GM12878 (cell line): ENCODE measurements around the gene RRAS. TPM values are rescaled to one million over a fixed set of nuclear protein-coding genes. Genes with fewer than 3 reads are reported as not detected.

Experiments
- BMI1 ChIP-seq: fragments of 450-650 bp; IDR thresholded peaks from 2 replicates; pipeline ENCODE4 v1.6.1; 2016; ENCODE audit warnings: mild to moderate bottlenecking, moderate library complexity, borderline replicate concordance
- CHD2 ChIP-seq: IDR thresholded peaks from 2 replicates; pipeline ENCODE4 v1.6.1; 2011; ENCODE audit warnings: low read depth, low read length, improper control_type of control experiment, borderline replicate concordance
- E2F8 ChIP-seq: fragments of 450-650 bp; IDR thresholded peaks from 2 replicates; pipeline ENCODE4 v1.6.1; 2018; ENCODE audit warnings: mild to moderate bottlenecking, low read depth, moderate library complexity; ENCODE audit not compliant: partially characterized antibody
- E4F1 ChIP-seq: fragments of 450-650 bp; IDR thresholded peaks from 2 replicates; pipeline ENCODE4 v1.6.1; 2018; ENCODE audit warnings: borderline replicate concordance, mild to moderate bottlenecking; ENCODE audit not compliant: partially characterized antibody
- EGR1 ChIP-seq, 2 experiments: IDR thresholded peaks; 1 replicate in 1 of 2; 2 replicates in 1 of 2; pipeline ENCODE4 v1.6.1; 2011 to 2012; ENCODE audit warnings: low read depth in 2 of 2, low read length in 2 of 2, borderline replicate concordance in 1 of 2, mild to moderate bottlenecking in 1 of 2, moderate library complexity in 1 of 2
- HDGF ChIP-seq: fragments of 450-650 bp; IDR thresholded peaks from 2 replicates; pipeline ENCODE4 v1.6.1; 2016; ENCODE audit warnings: antibody characterized with exemption
- IKZF1 ChIP-seq: fragments of 450-650 bp; conservative IDR thresholded peaks from 2 replicates; pipeline ENCODE4 v1.6.1; 2017; ENCODE audit warnings: antibody characterized with exemption, mild to moderate bottlenecking
- IKZF2 ChIP-seq, 2 experiments: fragments of 450-650 bp; IDR thresholded peaks; 2 replicates each; pipeline ENCODE4 v1.6.1; 2017; ENCODE audit warnings: mild to moderate bottlenecking in 2 of 2, moderate library complexity in 2 of 2
- JUND ChIP-seq: IDR thresholded peaks from 2 replicates; pipeline ENCODE4 v1.6.1; 2012; ENCODE audit warnings: low read depth, mild to moderate bottlenecking, low read length, improper control_type of control experiment, moderate library complexity
- KAT2A ChIP-seq: conservative IDR thresholded peaks from 2 replicates; pipeline ENCODE4 v1.6.1; 2011; ENCODE audit warnings: low read depth, low read length; ENCODE audit not compliant: control insufficient read depth
- NRF1 ChIP-seq: conservative IDR thresholded peaks from 2 replicates; pipeline ENCODE4 v1.6.1; 2011; ENCODE audit warnings: mild to moderate bottlenecking, low read depth, low read length, improper control_type of control experiment
- POU2F2 ChIP-seq: IDR thresholded peaks from 3 replicates; pipeline ENCODE4 v1.6.1; 2011; ENCODE audit warnings: low read depth, mild to moderate bottlenecking, low read length, borderline replicate concordance
- RCOR1 ChIP-seq: conservative IDR thresholded peaks from 2 replicates; pipeline ENCODE4 v1.6.1; 2012; ENCODE audit warnings: low read depth, low read length, improper control_type of control experiment
- RFX5 ChIP-seq: IDR thresholded peaks from 2 replicates; pipeline ENCODE4 v1.6.1; 2011; ENCODE audit warnings: low read depth, low read length, improper control_type of control experiment
- RUNX3 ChIP-seq: IDR thresholded peaks from 2 replicates; pipeline ENCODE4 v1.6.1; 2012; ENCODE audit warnings: low read length, inconsistent platforms
- SIX5 ChIP-seq: IDR thresholded peaks from 2 replicates; pipeline ENCODE4 v1.6.1; 2011; ENCODE audit warnings: mild to moderate bottlenecking, low read depth, low read length, moderate library complexity; ENCODE audit not compliant: severe bottlenecking
- SP1 ChIP-seq: IDR thresholded peaks from one replicate; pipeline ENCODE4 v1.6.1; 2011; ENCODE audit warnings: low read depth, low read length
- SREBF2 ChIP-seq: IDR thresholded peaks from 2 replicates; pipeline ENCODE4 v1.6.1; 2012; ENCODE audit warnings: mild to moderate bottlenecking, low read length
- SUZ12 ChIP-seq: fragments of 200-600 bp; sonication (generic); IDR thresholded peaks from one replicate; pipeline ENCODE4 v1.6.1; 2018; ENCODE audit warnings: antibody characterized with exemption, mild to moderate bottlenecking; ENCODE audit not compliant: unreplicated experiment
- TCF7 ChIP-seq: IDR thresholded peaks from 2 replicates; pipeline ENCODE4 v1.6.1; 2014; ENCODE audit warnings: antibody characterized with exemption, borderline replicate concordance
- ZZZ3 ChIP-seq: IDR thresholded peaks from 2 replicates; pipeline ENCODE4 v1.6.1; 2011; ENCODE audit warnings: low read depth; ENCODE audit not compliant: control insufficient read depth, insufficient read length
- polyA plus RNA-seq, 11 experiments: library from polyadenylated mRNA; depleted of rRNA in 4 of 11; unstranded in 6 of 11; stranded (reverse) in 5 of 11; fragments of >200 nt; fragmentation: Nextera tagmentation in 4 of 11; fragmentation: Illumina TruSeq in 1 of 11; extraction: Ambion mirVana in 4 of 11; extraction: Trizol in 1 of 11; gene quantifications; 1 replicate in 1 of 11; 2 replicates in 10 of 11; pipeline versions ENCODE4 v1.2.1 to v1.2.3, GENCODE V29; 2011 to 2016; ENCODE audit warnings: inconsistent platforms in 2 of 11, missing spikeins in 2 of 11, low read depth in 1 of 11
- total RNA-seq, 4 experiments: library from RNA; depleted of rRNA in 3 of 4; stranded (reverse); fragments of >200 nt in 3 of 4; fragmentation: Illumina TruSeq in 1 of 4; extraction: Trizol in 1 of 4; gene quantifications; 2 replicates each; pipeline versions ENCODE4 v1.2.1 to v1.2.3, GENCODE V29; 2013 to 2021
- TF ChIP-seq, protein P1 (sequence below): IDR thresholded peaks from 2 replicates; pipeline ENCODE4 v1.6.1; 2012; ENCODE audit warnings: low read depth, low read length, improper control_type of control experiment
- TF ChIP-seq, protein P2 (sequence below): IDR thresholded peaks from 2 replicates; pipeline ENCODE4 v1.6.1; 2011; ENCODE audit warnings: mild to moderate bottlenecking, low read depth, low read length, moderate library complexity; ENCODE audit not compliant: insufficient replicate concordance

The RRAS gene
- total and polyA plus RNA-seq, 10 of the 15 experiments (the other 5 are each of a cell fraction or from before 2014, with no cell fraction given): 0.24 to 5.8 (median 1.8) TPM

DNA sequence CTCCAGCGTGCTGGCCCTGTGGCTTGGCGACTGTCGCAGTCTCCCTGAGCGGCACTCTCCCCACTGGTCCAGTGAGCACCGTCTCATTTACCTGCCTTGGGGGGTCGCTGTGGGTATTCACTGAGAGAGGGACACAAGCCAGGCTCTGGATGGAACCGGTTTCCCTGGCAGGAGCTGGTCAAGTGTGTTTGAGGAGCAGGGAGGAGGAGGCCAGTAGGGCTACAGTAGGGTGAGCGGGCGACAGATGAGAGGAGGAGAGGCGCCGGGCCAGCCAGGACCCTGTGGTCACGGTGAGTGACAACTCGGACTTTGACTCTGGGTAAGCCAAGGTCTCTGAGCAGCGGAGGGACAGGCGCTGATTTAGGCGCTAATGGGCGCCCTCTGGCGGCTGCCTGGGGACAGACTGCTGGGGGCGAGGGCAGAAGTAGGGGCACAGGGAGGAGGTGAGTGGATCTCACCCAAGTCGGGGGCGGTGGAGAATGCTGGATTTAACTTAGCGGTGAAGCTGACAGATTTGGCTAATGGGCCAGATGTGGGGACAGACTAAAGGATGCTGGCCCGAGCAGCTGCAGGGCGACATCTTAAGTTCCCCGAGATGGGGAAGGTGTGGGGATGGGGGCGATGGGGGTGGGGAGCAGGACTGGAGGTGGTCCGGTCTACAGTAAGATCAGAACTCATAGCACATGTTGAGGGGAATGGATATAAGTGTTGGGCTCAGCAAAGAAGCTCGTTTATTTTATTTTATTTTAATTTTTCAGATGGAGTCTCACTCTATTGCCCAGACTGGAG, 32.4 kb upstream of the RRAS start (continued):
- TF ChIP-seq, protein P1, sequence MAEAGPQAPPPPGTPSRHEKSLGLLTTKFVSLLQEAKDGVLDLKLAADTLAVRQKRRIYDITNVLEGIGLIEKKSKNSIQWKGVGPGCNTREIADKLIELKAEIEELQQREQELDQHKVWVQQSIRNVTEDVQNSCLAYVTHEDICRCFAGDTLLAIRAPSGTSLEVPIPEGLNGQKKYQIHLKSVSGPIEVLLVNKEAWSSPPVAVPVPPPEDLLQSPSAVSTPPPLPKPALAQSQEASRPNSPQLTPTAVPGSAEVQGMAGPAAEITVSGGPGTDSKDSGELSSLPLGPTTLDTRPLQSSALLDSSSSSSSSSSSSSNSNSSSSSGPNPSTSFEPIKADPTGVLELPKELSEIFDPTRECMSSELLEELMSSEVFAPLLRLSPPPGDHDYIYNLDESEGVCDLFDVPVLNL: no peak; the same call in 1 of the 2 replicates
- TF ChIP-seq E2F8 (no peak), TCF7 (no peak), ZZZ3 (no peak), BMI1 (no peak), SIX5 (no peak), SP1 (peak; percentile 9), POU2F2 (peak; percentile 53; the same call in 1 of the 3 replicates), KAT2A (no peak), RCOR1 (no peak; the same call in 1 of the 2 replicates), SUZ12 (no peak), NRF1 (no peak), IKZF2 (IDR thresholded peaks at IDR 0.05) (no peak; a peak in 1 of 4 replicates), EGR1 (IDR thresholded peaks at IDR 0.05; ENCODE audit: borderline replicate concordance in 1 of 2, low read depth in 2 of 2, low read length in 2 of 2) (peak in 1 of 2 experiments; percentile 48; a peak in 1 of 3 replicates), SREBF2 (no peak), RFX5 (no peak), JUND (no peak), E4F1 (no peak), HDGF (0 out of 2 replicates have a peak, but pooled peaks have one; percentile 58), CHD2 (no peak), IKZF1 (0 out of 2 replicates have a peak, but pooled peaks have one; percentile 31), RUNX3 (no peak; the same call in 1 of the 2 replicates)
- TF ChIP-seq, protein P2, sequence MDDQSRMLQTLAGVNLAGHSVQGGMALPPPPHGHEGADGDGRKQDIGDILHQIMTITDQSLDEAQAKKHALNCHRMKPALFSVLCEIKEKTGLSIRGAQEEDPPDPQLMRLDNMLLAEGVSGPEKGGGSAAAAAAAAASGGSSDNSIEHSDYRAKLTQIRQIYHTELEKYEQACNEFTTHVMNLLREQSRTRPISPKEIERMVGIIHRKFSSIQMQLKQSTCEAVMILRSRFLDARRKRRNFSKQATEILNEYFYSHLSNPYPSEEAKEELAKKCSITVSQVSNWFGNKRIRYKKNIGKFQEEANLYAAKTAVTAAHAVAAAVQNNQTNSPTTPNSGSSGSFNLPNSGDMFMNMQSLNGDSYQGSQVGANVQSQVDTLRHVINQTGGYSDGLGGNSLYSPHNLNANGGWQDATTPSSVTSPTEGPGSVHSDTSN: peak; percentile 86
